Gastroesophageal sphincter (tissue), 4 donors: ENCODE measurements around the gene PTF1A. TPM values are rescaled to one million over a fixed set of nuclear protein-coding genes. Genes with fewer than 3 reads are reported as not detected.

Experiments
- ATAC-seq: fragments of 150-250 bp; one replicate; pipeline ENCODE4 v1.9.1; 2016; ENCODE audit warnings: mild to moderate bottlenecking, moderate library complexity
- H3K27ac ChIP-seq, 4 donors: fragments of 200-600 bp; sonication (generic) in 3 of 4; 1 replicate in 3 of 4; 2 replicates in 1 of 4; pipeline ENCODE4 v1.5.1; 2016 to 2019
- H3K27me3 ChIP-seq: fragments of 200-600 bp; sonication (generic); one replicate; pipeline ENCODE4 v1.5.1; 2019
- H3K36me3 ChIP-seq, 2 donors: fragments of 200-600 bp; sonication (generic); one replicate each; pipeline ENCODE4 v1.5.1; 2019; ENCODE audit warnings: control low read depth in 1 of 2
- H3K4me1 ChIP-seq, 3 donors: fragments of 200-600 bp; sonication (generic); 1 replicate in 2 of 3; 2 replicates in 1 of 3; pipeline ENCODE4 v1.5.1; 2016 to 2019; ENCODE audit warnings: control low read depth in 2 of 3
- H3K4me3 ChIP-seq, 2 donors: fragments of 200-600 bp; sonication (generic); one replicate each; pipeline ENCODE4 v1.5.1; 2019; ENCODE audit warnings: mild to moderate bottlenecking in 1 of 2, moderate library complexity in 1 of 2
- H3K9me3 ChIP-seq, 3 donors: fragments of 200-600 bp; sonication (generic); one replicate each; pipeline ENCODE4 v1.5.1; 2017 to 2019; ENCODE audit warnings: control low read depth in 2 of 3
- EP300 ChIP-seq: sonication (generic); formaldehyde crosslinking; IDR thresholded peaks from one replicate; pipeline ENCODE4 v1.6.1; 2017; ENCODE audit warnings: antibody characterized with exemption, mild to moderate bottlenecking
- POLR2A ChIP-seq, 2 donors: fragments of 450-650 bp; IDR thresholded peaks; one replicate each; pipeline ENCODE4 v1.6.1; 2017; ENCODE audit warnings: antibody characterized with exemption in 2 of 2, mild to moderate bottlenecking in 2 of 2, moderate library complexity in 1 of 2
- POLR2AphosphoS5 ChIP-seq: sonication (generic); formaldehyde crosslinking; IDR thresholded peaks from one replicate; pipeline ENCODE4 v1.6.1; 2017; ENCODE audit warnings: antibody characterized with exemption
- WGBS, 2 donors: methylation state at CpG; one replicate each; pipeline ENCODE4 v1.1.5; 2018; ENCODE audit warnings: low coverage in 1 of 2; 5-methylcytosine and 5-hydroxymethylcytosine counted together
- total RNA-seq, 4 donors: library from RNA; depleted of rRNA; stranded (reverse); fragments of >200 nt; gene quantifications; one replicate each; pipeline ENCODE4 v1.1.0, GENCODE V29; 2016
- TF ChIP-seq, protein P1 (sequence below), 4 experiments: fragments of 200-600 bp in 2 of 4; fragments of 450-650 bp in 2 of 4; sonication (generic) in 1 of 4; IDR thresholded peaks; one replicate each; pipeline ENCODE4 v1.5.1; 2017 to 2019; ENCODE audit warnings: antibody characterized with exemption in 4 of 4, mild to moderate bottlenecking in 2 of 4, moderate library complexity in 2 of 4

Gene PTF1A
- total RNA-seq, 4 donors from 2014 or later: not detected

- WGBS, 2 donors: 13 to 23% methylated on average over 3 to 5 of the region's 5 CpGs
Observed at GRCh38 chr10:23186697-23187096, 5.4 kb upstream of the PTF1A start.

GRCh38 chr10:23187155-23187554 lies 5.0 kb upstream of the PTF1A start:
- no peak for ATAC-seq

More at GRCh38 chr10:23186697-23187096, 5.4 kb upstream of the PTF1A start:
- no peak overlapping the region for H3K27ac ChIP-seq
- no peaks in the 10 kb centered on the region for H3K9me3 ChIP-seq
- H3K4me3 ChIP-seq: no peak overlapping the region
- no peaks in the 10 kb centered on the region for H3K36me3 ChIP-seq
- TF ChIP-seq POLR2AphosphoS5 (no peak), POLR2A (IDR thresholded peaks at IDR 0.05) (no peak), EP300 (no peak)
- TF ChIP-seq, protein P1, sequence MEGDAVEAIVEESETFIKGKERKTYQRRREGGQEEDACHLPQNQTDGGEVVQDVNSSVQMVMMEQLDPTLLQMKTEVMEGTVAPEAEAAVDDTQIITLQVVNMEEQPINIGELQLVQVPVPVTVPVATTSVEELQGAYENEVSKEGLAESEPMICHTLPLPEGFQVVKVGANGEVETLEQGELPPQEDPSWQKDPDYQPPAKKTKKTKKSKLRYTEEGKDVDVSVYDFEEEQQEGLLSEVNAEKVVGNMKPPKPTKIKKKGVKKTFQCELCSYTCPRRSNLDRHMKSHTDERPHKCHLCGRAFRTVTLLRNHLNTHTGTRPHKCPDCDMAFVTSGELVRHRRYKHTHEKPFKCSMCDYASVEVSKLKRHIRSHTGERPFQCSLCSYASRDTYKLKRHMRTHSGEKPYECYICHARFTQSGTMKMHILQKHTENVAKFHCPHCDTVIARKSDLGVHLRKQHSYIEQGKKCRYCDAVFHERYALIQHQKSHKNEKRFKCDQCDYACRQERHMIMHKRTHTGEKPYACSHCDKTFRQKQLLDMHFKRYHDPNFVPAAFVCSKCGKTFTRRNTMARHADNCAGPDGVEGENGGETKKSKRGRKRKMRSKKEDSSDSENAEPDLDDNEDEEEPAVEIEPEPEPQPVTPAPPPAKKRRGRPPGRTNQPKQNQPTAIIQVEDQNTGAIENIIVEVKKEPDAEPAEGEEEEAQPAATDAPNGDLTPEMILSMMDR (IDR thresholded peaks at IDR 0.05): no peak
- peaks cover 80% of the 10 kb centered on the region for H3K27me3 ChIP-seq
- ATAC-seq: no peak
- peaks cover 0 to 5% (median 0%) of the 10 kb centered on the region in 3 donors for H3K4me1 ChIP-seq

DNA sequence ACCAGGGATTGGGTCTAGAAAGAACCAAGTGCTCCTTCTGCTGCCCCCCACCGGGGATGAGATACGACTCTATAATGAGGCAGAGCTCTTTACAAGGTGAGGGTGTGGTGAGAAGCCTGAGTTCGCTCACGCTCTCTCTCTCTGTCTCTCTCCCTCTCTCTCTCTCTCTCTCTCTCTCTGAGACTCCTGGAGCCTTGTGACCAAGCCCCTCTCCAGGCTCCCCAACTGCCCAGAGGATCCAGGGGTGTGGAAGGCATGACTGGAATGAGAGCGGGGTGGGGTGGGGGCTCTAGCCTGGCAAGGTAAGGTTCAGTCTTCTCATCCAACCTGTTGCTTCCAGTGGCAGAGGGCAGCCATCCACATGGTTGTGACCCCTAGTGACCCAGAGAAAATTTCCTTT lies 3.1 kb upstream of the PTF1A start:
- Histone ChIP-seq H3K27ac (no peak overlapping the region), H3K27me3 (peaks cover 88% of the 10 kb centered on the region), H3K4me1 (peaks cover 0 to 22% (median 0%) of the 10 kb centered on the region in 3 donors), H3K9me3 (no peaks in the 10 kb centered on the region), H3K36me3 (no peaks in the 10 kb centered on the region), H3K4me3 (no peak overlapping the region)
- WGBS, 2 donors: 5 to 26% methylated on average over 4 of the region's 5 CpGs
- ATAC-seq: no peak
- no peak for TF ChIP-seq EP300
- no peak for TF ChIP-seq POLR2A (IDR thresholded peaks at IDR 0.05)
- TF ChIP-seq POLR2AphosphoS5: no peak
- TF ChIP-seq, protein P1 (IDR thresholded peaks at IDR 0.05): no peak

More at GRCh38 chr10:23187155-23187554, 5.0 kb upstream of the PTF1A start:
- Histone ChIP-seq H3K4me1 (peaks cover 0 to 9% (median 0%) of the 10 kb centered on the region in 3 donors), H3K4me3 (no peak overlapping the region), H3K27ac (no peak overlapping the region), H3K27me3 (peaks cover 84% of the 10 kb centered on the region), H3K36me3 (no peaks in the 10 kb centered on the region), H3K9me3 (no peaks in the 10 kb centered on the region)
- WGBS, 2 donors: no CpG with 5 or more reads among the region's 1 CpG
- no peak for TF ChIP-seq EP300
- TF ChIP-seq POLR2A (IDR thresholded peaks at IDR 0.05): no peak
- TF ChIP-seq, protein P1 (IDR thresholded peaks at IDR 0.05): no peak
- no peak for TF ChIP-seq POLR2AphosphoS5

GRCh38 chr10:23190872-23191763 lies 994 bp upstream of the PTF1A start:
- H3K27ac ChIP-seq: no peak overlapping the region
- H3K27me3 ChIP-seq: peaks cover 92% of the 10 kb centered on the region
- H3K4me1 ChIP-seq: peaks cover 0 to 32% (median 0%) of the 10 kb centered on the region in 3 donors
- 1 to 3% methylated on average over 18 to 25 of the region's 36 CpGs for WGBS, 2 donors
- no peak overlapping the region for H3K4me3 ChIP-seq
- H3K36me3 ChIP-seq: no peaks in the 10 kb centered on the region
- no peak for TF ChIP-seq EP300
- TF ChIP-seq POLR2AphosphoS5: no peak
- no peak for TF ChIP-seq POLR2A (IDR thresholded peaks at IDR 0.05)
- TF ChIP-seq, protein P1 (IDR thresholded peaks at IDR 0.05): no peak
- no peaks in the 10 kb centered on the region for H3K9me3 ChIP-seq
- ATAC-seq: no peak
